GM21390 (cell line): ENCODE data around the gene WWC1.

Experiments used
- ATAC-seq: cut with Tn5 transposase; IDR thresholded peaks from one replicate; pipeline ENCODE4 v1.9.1; 2021; ENCODE audit not compliant: unreplicated experiment

The WWC1 gene

DNA sequence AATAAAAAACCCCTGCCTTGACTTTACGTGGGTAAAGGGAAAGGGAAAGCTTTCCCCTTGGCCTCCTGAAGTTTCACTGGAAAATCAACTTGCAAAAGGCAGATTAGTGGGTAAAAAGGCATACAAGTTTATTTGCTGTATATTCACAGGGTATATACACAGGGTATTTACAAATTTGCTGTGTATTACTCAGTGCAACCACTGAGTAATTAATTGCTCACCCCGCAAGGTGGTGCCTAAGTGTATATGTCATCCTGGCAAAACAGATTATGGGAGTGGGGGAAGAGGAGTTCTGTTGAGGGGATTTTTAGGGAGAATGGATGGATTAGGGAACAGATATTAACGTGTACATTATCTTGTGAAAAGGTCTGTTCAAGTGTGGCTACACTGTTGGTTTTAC lies 187.7 kb downstream of the WWC1 start:
- no peak for ATAC-seq

DNA sequence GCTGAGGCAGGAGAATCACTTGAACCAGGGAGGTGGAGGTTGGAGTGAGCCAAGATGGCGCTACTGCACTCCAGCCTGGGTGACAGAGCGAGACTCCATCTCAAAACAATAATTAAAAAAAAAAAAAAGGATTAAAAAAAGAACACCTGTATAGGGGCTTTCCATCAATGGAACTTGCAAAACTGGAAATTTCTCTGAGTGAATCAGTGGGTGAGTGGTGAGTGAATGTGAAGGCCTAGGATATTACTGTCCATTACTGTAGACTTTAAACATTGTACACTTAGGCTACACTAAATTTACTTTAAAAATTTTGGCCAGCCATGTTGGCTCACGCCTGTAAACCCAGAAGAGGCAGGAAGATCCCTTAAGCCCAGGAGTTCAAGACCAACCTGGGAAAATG lies 189.2 kb downstream of the WWC1 start:
- no peak for ATAC-seq

DNA sequence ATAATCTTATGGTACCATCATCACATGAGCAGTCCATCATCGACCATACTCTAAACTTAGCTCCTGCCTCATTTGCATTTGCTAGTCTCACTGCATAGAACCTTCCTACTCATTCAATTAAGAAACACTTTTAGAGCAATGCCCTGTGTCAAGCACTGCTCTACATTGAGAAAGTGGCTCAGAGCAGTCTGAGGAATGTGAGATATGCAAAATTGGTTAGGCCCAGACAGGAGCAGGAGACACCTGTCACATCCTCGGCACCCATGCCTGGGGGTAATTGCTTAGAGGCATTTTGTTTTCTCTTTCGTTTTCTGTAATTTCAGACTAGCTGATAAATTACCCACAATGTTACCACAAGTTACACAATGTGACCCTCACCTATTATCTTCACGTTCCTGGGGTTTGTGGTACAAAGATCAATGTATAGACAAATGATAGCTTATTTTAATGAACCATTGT lies 189.9 kb downstream of the WWC1 start:
- ATAC-seq, result peak; percentile 95

DNA sequence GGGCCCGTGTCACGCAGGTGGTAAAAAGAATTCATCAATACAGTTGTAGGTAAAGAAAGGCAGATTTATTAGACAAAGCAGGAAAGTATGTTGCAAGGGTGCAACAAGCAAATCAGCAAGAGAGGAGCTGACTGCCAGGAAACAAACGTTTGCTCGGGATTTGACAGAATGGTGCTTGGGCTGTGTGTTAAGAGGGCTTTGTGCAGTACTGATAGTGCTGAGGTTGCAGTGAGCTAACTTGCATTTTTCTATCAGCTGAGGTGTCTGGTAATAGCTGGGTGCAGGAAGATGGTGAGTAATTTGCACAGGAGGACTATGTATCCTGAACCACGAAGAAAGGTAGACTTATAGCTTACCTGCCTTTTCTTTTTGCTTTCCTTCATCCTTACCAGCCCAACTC lies 190.9 kb downstream of the WWC1 start:
- ATAC-seq, result no peak

DNA sequence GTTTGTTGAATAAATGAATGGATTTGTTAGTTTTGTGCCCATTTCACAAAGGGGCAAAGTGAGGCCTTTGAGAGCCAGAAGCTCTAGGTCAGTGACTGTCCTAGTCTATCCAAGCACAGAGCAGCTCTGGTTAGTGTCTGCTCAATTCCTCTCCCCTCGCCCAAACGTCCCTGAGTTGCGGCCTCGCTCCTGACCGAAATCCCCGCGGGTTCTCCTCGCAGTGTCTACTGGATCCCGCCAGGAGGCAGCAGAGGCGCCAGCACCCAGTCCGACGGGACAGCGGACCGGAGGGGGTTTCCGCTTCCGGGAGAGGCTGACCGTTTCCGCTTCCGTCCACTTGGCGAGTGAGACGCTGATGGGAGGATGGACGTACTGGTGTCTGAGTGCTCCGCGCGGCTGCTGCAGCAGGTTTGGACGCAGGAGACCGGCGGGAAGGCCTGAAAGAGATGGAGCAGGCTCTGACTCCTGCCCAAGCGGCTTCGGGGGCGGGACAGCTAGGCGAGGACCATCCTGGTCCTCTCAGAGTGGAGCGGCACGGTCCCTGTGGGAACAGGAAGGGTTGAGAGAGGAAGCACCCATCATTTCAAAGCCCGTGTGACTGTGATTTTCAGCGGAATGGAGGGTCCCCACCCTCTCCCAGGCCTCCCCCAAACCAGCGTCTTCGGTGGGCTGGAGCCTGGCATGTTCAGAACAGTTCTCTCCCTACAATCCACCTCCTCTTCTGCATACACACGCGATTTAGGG lies 194.9 kb downstream of the WWC1 start, which contains the start of gene RARS1:
Gene RARS1, plus strand, starts transcription at position 336 of the 744 bp plus-strand sequence. Its CDS starts 28 bp downstream, at position 364.
- ATAC-seq, result peak; percentile 74

DNA sequence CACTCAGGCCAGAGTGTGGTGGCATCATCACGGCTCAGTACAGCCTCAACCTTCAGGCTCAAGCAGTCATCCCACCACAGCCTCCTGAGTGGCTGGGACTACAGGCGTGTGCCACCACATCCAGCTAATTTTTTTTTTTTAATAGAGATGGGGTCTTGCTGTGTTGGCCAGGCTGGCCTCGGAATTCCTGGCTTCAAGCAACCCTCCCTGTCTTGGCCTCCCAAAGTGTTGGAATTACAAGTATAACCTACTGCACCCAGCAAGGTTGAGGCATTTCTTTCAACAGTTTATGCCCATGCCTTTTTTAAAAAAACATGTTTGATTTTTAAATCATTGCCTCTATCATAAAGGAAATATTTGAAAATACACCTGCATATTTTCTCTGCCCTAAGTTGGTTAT lies 197.6 kb downstream of the WWC1 start:
- no peak for ATAC-seq

DNA sequence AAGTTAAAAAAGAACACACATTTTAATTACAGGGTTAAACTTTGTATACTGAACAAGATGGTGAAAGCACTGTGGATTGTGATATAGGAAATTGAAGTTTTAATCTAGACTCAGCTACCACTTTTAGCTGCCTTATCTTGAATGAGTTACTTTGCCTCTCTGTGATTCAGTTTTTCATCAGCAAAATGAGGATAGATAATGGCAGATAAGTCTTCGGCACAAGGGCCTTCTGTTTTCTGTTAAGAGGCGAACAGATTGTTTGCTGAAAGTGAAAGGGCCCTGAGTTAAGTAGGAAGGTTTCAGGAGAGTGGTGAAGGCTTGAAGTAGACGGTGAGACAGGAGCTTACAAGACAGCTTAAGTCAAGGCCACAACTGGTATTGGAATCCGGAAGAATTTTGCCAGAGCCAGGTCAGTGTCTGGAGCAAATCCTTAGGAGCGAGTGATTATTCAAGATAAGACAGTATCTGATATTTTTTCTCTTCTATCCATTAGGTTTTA lies 202.7 kb downstream of the WWC1 start:
- no peak for ATAC-seq

DNA sequence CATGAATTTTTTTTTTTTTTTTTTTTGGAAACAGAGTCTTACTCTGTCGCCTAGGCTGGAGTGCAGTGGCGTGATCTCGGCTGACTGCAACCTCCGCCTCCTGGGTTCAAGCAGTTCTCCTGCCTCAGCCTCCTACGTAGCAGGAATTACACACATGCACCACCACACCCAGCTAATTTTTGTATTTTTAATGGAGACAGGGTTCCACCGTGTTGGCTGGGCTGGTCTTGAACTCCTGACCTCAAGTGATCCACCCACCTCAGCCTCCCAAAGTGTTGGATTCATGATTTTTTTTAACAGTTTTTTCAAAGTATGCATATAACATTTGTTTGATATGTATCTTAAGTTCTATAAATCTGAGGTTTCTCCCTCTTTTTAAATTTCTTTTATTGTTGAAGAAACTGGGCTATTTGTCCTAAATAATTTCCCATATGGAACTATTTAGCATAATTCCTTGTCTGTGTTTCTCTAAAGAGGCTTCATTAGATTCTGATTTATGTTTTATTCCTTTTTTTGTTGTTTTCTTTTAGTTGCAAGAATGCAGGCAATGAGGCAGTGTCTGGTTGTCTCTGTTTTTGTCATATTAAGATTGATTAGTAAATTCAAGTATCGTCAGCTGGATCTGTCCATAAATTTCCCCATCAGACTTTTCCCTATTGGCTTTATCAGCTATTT lies 211.3 kb downstream of the WWC1 start:
- ATAC-seq, result no peak

DNA sequence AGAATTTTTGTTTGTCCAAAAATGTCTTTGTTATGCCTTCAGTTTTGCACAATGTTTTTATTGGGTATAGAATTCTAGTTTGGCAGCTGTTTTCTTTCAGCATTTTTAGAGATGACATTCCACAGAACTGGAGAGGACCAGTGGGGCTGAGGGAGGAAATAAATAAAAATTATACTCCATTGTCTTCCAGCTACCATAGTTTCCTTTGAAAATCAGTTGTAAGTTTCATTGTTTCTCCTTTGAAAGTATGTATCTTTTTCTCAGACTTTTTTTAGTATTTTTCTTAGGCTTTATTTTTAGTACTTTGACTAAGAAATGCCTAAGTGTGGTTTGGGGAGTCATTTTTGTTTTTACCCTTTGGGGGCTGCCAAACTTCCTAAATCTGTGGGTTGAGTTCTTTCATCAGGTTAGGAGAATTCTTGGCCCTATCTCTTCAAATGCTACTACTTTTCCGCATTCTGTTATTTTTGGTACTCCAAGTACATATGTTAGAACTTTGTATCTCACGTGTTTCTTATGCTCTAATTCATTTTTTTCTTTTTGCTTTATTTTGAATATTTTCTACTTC lies 222.5 kb downstream of the WWC1 start:
- ATAC-seq, result no peak
